ENCODE measurements around the gene ZMYM3.

Gene ZMYM3

GRCh38 chrX:71235482-71235881, 18.5 kb downstream of the ZMYM3 start:
- no peak overlapping the region for H3K4me3 ChIP-seq (ENCODE audit: control insufficient read depth, low read depth, low read length)
- DNase-seq (ENCODE audit: low read depth), result no peak
- TF ChIP-seq CTCF (IDR thresholded peaks at IDR 0.05; ENCODE audit: control insufficient read depth, insufficient read depth, low read depth, low read length, missing control alignments), result no peak

GRCh38 chrX:71228063-71228642, 25.8 kb downstream of the ZMYM3 start:
- H3K4me3 ChIP-seq (ENCODE audit: control insufficient read depth, low read depth, low read length), result no peak overlapping the region
- no peak for TF ChIP-seq CTCF (IDR thresholded peaks at IDR 0.05; ENCODE audit: control insufficient read depth, insufficient read depth, low read depth, low read length, missing control alignments)
- DNase-seq (ENCODE audit: low read depth), result no peak

GRCh38 chrX:71227370-71228062, 26.4 kb downstream of the ZMYM3 start:
- DNase-seq (ENCODE audit: low read depth), result no peak
- no peak for TF ChIP-seq CTCF (IDR thresholded peaks at IDR 0.05; ENCODE audit: control insufficient read depth, insufficient read depth, low read depth, low read length, missing control alignments)
- H3K4me3 ChIP-seq (ENCODE audit: control insufficient read depth, low read depth, low read length), result no peak overlapping the region

- H3K4me3 ChIP-seq (ENCODE audit: control insufficient read depth, low read depth, low read length), result no peak overlapping the region
- DNase-seq (ENCODE audit: low read depth), result no peak
- no peak for TF ChIP-seq CTCF (IDR thresholded peaks at IDR 0.05; ENCODE audit: control insufficient read depth, insufficient read depth, low read depth, low read length, missing control alignments)
These were observed 28.3 kb downstream of the ZMYM3 start for GRCh38 chrX:71225676-71226075.

- TF ChIP-seq CTCF (IDR thresholded peaks at IDR 0.05; ENCODE audit: control insufficient read depth, insufficient read depth, low read depth, low read length, missing control alignments), result no peak
- H3K4me3 ChIP-seq (ENCODE audit: control insufficient read depth, low read depth, low read length), result no peak overlapping the region
- DNase-seq (ENCODE audit: low read depth), result no peak
These were observed 28.9 kb downstream of the ZMYM3 start for GRCh38 chrX:71225009-71225408.

GRCh38 chrX:71224098-71224708, 29.7 kb downstream of the ZMYM3 start:
- no peak for DNase-seq (ENCODE audit: low read depth)
- no peak overlapping the region for H3K4me3 ChIP-seq (ENCODE audit: control insufficient read depth, low read depth, low read length)
- no peak for TF ChIP-seq CTCF (IDR thresholded peaks at IDR 0.05; ENCODE audit: control insufficient read depth, insufficient read depth, low read depth, low read length, missing control alignments)

Data from AG09309 (cell line).